AG08396 (cell line): Measurements from ENCODE around the gene ARFGAP3.

Experiments
- DNase-seq: peaks from one replicate; pipeline ENCODE4 v3.0.0; 2012; ENCODE audit warnings: low spot score, mixed read lengths

The ARFGAP3 gene

GRCh38 chr22:42820045-42820763 lies 36.9 kb downstream of the ARFGAP3 start:
- peak; percentile 57 for DNase-seq

- no peak for DNase-seq
These were observed 37.5 kb downstream of the ARFGAP3 start for GRCh38 chr22:42819412-42820044.

GRCh38 chr22:42817556-42817955 lies 39.5 kb downstream of the ARFGAP3 start:
- DNase-seq, result no peak

GRCh38 chr22:42816336-42816735 lies 40.7 kb downstream of the ARFGAP3 start:
- no peak for DNase-seq

- DNase-seq, result no peak
These were observed 42.5 kb downstream of the ARFGAP3 start for GRCh38 chr22:42814616-42815015.

GRCh38 chr22:42814215-42814614 lies 42.9 kb downstream of the ARFGAP3 start:
- no peak for DNase-seq

- DNase-seq, result no peak
These were observed 43.6 kb downstream of the ARFGAP3 start for GRCh38 chr22:42813501-42813900.

GRCh38 chr22:42811459-42811858 lies 45.6 kb downstream of the ARFGAP3 start:
- DNase-seq, result no peak

GRCh38 chr22:42808521-42808920 lies 48.6 kb downstream of the ARFGAP3 start:
- DNase-seq, result no peak

- DNase-seq, result no peak
These were observed 49.9 kb downstream of the ARFGAP3 start for GRCh38 chr22:42807185-42807584.

- no peak for DNase-seq
These were observed 50.9 kb downstream of the ARFGAP3 start for GRCh38 chr22:42805998-42806830.

GRCh38 chr22:42805016-42805997 lies 51.8 kb downstream of the ARFGAP3 start:
- DNase-seq, result no peak

GRCh38 chr22:42803389-42803788 lies 53.7 kb downstream of the ARFGAP3 start:
- DNase-seq, result no peak

GRCh38 chr22:42801252-42802080 lies 55.6 kb downstream of the ARFGAP3 start:
- no peak for DNase-seq

- no peak for DNase-seq
These were observed 56.4 kb downstream of the ARFGAP3 start for GRCh38 chr22:42800451-42801251.

- DNase-seq, result no peak
These were observed 57.3 kb downstream of the ARFGAP3 start for GRCh38 chr22:42799461-42800405.

GRCh38 chr22:42799061-42799460 lies 58.0 kb downstream of the ARFGAP3 start:
- DNase-seq, result no peak

- no peak for DNase-seq
These were observed 60.1 kb downstream of the ARFGAP3 start for GRCh38 chr22:42797011-42797410.

GRCh38 chr22:42796081-42796480 lies 61.0 kb downstream of the ARFGAP3 start:
- no peak for DNase-seq
